Esophagus muscularis mucosa (tissue), 4 donors: ENCODE measurements around the gene CER1. TPM values are rescaled to one million over a fixed set of nuclear protein-coding genes. Genes with fewer than 3 reads are reported as not detected.

Source experiments
- DNase-seq: peaks from one replicate; pipeline ENCODE4 v3.0.0-alpha.2; 2017; ENCODE audit errors: extremely low spot score
- H3K27ac ChIP-seq, 4 donors: fragments of 200-600 bp; sonication (generic); replicated peaks in 1 of 4; 1 replicate in 3 of 4; 2 replicates in 1 of 4; pipeline ENCODE4 v1.5.1; 2016 to 2019; ENCODE audit warnings: mild to moderate bottlenecking in 1 of 4
- H3K27me3 ChIP-seq, 4 donors: fragments of 200-600 bp; sonication (generic); one replicate each; pipeline versions ENCODE4 v1.5.1 to v1.6.0; 2016 to 2019
- H3K36me3 ChIP-seq, 4 donors: fragments of 200-600 bp; sonication (generic); one replicate each; pipeline ENCODE4 v1.5.1; 2016 to 2019
- H3K4me1 ChIP-seq, 4 donors: fragments of 200-600 bp; sonication (generic); one replicate each; pipeline ENCODE4 v1.5.1; 2016 to 2019
- H3K4me3 ChIP-seq, 4 donors: fragments of 200-600 bp; sonication (generic); 1 replicate in 2 of 4; 2 replicates in 2 of 4; pipeline ENCODE4 v1.5.1; 2016 to 2019; ENCODE audit warnings: mild to moderate bottlenecking in 4 of 4, moderate library complexity in 1 of 4
- H3K9me3 ChIP-seq, 4 donors: fragments of 200-600 bp; sonication (generic); 1 replicate in 3 of 4; 2 replicates in 1 of 4; pipeline ENCODE4 v1.5.1; 2016 to 2019
- CTCF ChIP-seq, 3 experiments: fragments of 200-600 bp in 2 of 3; fragments of 450-650 bp in 1 of 3; sonication (generic) in 2 of 3; IDR thresholded peaks; one replicate each; pipeline ENCODE4 v1.5.1; 2017 to 2019; ENCODE audit warnings: antibody characterized with exemption in 3 of 3, mild to moderate bottlenecking in 2 of 3, moderate library complexity in 1 of 3
- EP300 ChIP-seq: sonication (generic); formaldehyde crosslinking; IDR thresholded peaks from one replicate; pipeline ENCODE4 v1.6.1; 2017; ENCODE audit warnings: antibody characterized with exemption
- POLR2A ChIP-seq: fragments of 450-650 bp; IDR thresholded peaks from one replicate; pipeline ENCODE4 v1.6.1; 2017; ENCODE audit warnings: antibody characterized with exemption, moderate library complexity, mild to moderate bottlenecking, low read depth
- POLR2AphosphoS5 ChIP-seq, 2 donors: sonication (generic); formaldehyde crosslinking; IDR thresholded peaks; one replicate each; pipeline ENCODE4 v1.6.1; 2017; ENCODE audit warnings: antibody characterized with exemption in 2 of 2
- WGBS: methylation state at CpG from one replicate; pipeline ENCODE4 v1.1.5; 2018; 5-methylcytosine and 5-hydroxymethylcytosine counted together
- intact Hi-C: fragments of 100-400 bp; cut with DNase I; formaldehyde crosslinking; loops from one replicate; pipeline ENCODE4 v1.15.1; 2023
- total RNA-seq, 4 donors: library from RNA; depleted of rRNA; stranded (reverse); fragments of >200 nt; gene quantifications; one replicate each; pipeline versions ENCODE4 v1.1.0 to v1.2.1, GENCODE V29; 2016

The CER1 gene
- total RNA-seq, 4 donors from 2014 or later: not detected

- 100% methylated on average over 1 of the region's 1 CpG for WGBS
These were observed 8.9 kb upstream of the CER1 start for GRCh38 chr9:14731294-14731981.

GRCh38 chr9:14730461-14730898 lies 7.9 kb upstream of the CER1 start:
- TF ChIP-seq POLR2A (no peak), CTCF (IDR thresholded peaks at IDR 0.05) (no peak), EP300 (no peak), POLR2AphosphoS5 (IDR thresholded peaks at IDR 0.05) (no peak)
- Histone ChIP-seq H3K27me3 (no peaks in the 10 kb centered on the region), H3K4me1 (no peaks in the 10 kb centered on the region), H3K4me3 (no peak overlapping the region), H3K36me3 (no peaks in the 10 kb centered on the region), H3K9me3 (no peaks in the 10 kb centered on the region), H3K27ac (no peak overlapping the region)
- no peak for DNase-seq
- WGBS: 56% methylated on average over 2 of the region's 2 CpGs
- intact Hi-C loops: no loop called here

More at GRCh38 chr9:14731294-14731981, 8.9 kb upstream of the CER1 start:
- Histone ChIP-seq H3K36me3 (no peaks in the 10 kb centered on the region), H3K9me3 (no peaks in the 10 kb centered on the region), H3K27me3 (no peaks in the 10 kb centered on the region), H3K4me1 (no peaks in the 10 kb centered on the region), H3K4me3 (no peak overlapping the region), H3K27ac (no peak overlapping the region)
- no peak for DNase-seq
- no peak for TF ChIP-seq EP300
- TF ChIP-seq POLR2AphosphoS5 (IDR thresholded peaks at IDR 0.05): no peak
- no peak for TF ChIP-seq POLR2A
- no peak for TF ChIP-seq CTCF (IDR thresholded peaks at IDR 0.05)
- intact Hi-C loops: no loop called here

- peaks cover 0 to 12% (median 0%) of the 10 kb centered on the region in 4 donors for H3K27me3 ChIP-seq
- no peak for TF ChIP-seq POLR2A
- no peak for TF ChIP-seq CTCF (IDR thresholded peaks at IDR 0.05)
- TF ChIP-seq POLR2AphosphoS5 (IDR thresholded peaks at IDR 0.05): no peak
- no peak for TF ChIP-seq EP300
- intact Hi-C loops: no loop called here
- no peak overlapping the region for H3K27ac ChIP-seq
- no peaks in the 10 kb centered on the region for H3K4me1 ChIP-seq
- DNase-seq: no peak
- no peak overlapping the region for H3K4me3 ChIP-seq
- 49% methylated on average over 4 of the region's 4 CpGs for WGBS
- H3K36me3 ChIP-seq: no peaks in the 10 kb centered on the region
- H3K9me3 ChIP-seq: no peaks in the 10 kb centered on the region
These were observed 768 bp upstream of the CER1 start for GRCh38 chr9:14723301-14723700.

GRCh38 chr9:14719231-14719923 lies 3.2 kb downstream of the CER1 start:
- 67% methylated on average over 8 of the region's 8 CpGs for WGBS
- Histone ChIP-seq H3K4me1 (no peaks in the 10 kb centered on the region), H3K36me3 (no peaks in the 10 kb centered on the region), H3K9me3 (no peaks in the 10 kb centered on the region), H3K4me3 (no peak overlapping the region), H3K27ac (no peak overlapping the region), H3K27me3 (peaks cover 0 to 9% (median 0%) of the 10 kb centered on the region in 4 donors)
- no peak for DNase-seq
- TF ChIP-seq POLR2AphosphoS5 (IDR thresholded peaks at IDR 0.05) (no peak), POLR2A (no peak), CTCF (IDR thresholded peaks at IDR 0.05) (no peak), EP300 (no peak)
- intact Hi-C loops: no loop called here
